Measurements from ENCODE around the gene MAMDC4. TPM values are rescaled to one million over a fixed set of nuclear protein-coding genes. Genes with fewer than 3 reads are reported as not detected.

Gene MAMDC4
- total RNA-seq, 1 experiment from 2014 or later = 2.1 TPM

- DNase-seq (ENCODE audit: low read depth) = peak; percentile 100
Observed at GRCh38 chr9:136849038-136849959, 2.8 kb upstream of the MAMDC4 start, which contains the start of gene PHPT1. PHPT1 (plus strand) TSS chr9:136849409; CDS start chr9:136849431, 22 bp downstream.

- DNase-seq (ENCODE audit: low read depth) = peak; percentile 23
Observed at GRCh38 chr9:136849960-136850865, 1.9 kb upstream of the MAMDC4 start.

- no peak for DNase-seq (ENCODE audit: low read depth)
Observed at GRCh38 chr9:136850866-136851775, 1.0 kb upstream of the MAMDC4 start.

GRCh38 chr9:136852664-136853595, 784 bp downstream of the MAMDC4 start:
- no peak for DNase-seq (ENCODE audit: low read depth)

- no peak for DNase-seq (ENCODE audit: low read depth)
Observed at GRCh38 chr9:136853596-136854112, 1.5 kb downstream of the MAMDC4 start.

GRCh38 chr9:136854113-136854841, 2.1 kb downstream of the MAMDC4 start:
- DNase-seq (ENCODE audit: low read depth) = no peak

GRCh38 chr9:136854842-136855460, 2.8 kb downstream of the MAMDC4 start:
- DNase-seq (ENCODE audit: low read depth) = no peak

GRCh38 chr9:136855461-136856078, 3.4 kb downstream of the MAMDC4 start:
- no peak for DNase-seq (ENCODE audit: low read depth)

- DNase-seq (ENCODE audit: low read depth) = no peak
Observed at GRCh38 chr9:136856079-136856476, 3.9 kb downstream of the MAMDC4 start.

GRCh38 chr9:136856541-136857141, 4.5 kb downstream of the MAMDC4 start:
- DNase-seq (ENCODE audit: low read depth) = no peak

- no peak for DNase-seq (ENCODE audit: low read depth)
Observed at GRCh38 chr9:136857166-136857565, 5.0 kb downstream of the MAMDC4 start.

- peak; percentile 33 for DNase-seq (ENCODE audit: low read depth)
Observed at GRCh38 chr9:136857581-136858412, 5.7 kb downstream of the MAMDC4 start.

GRCh38 chr9:136858452-136858843, 6.3 kb downstream of the MAMDC4 start:
- no peak for DNase-seq (ENCODE audit: low read depth)

GRCh38 chr9:136858844-136859757, 7.0 kb downstream of the MAMDC4 start:
- peak; percentile 75 for DNase-seq (ENCODE audit: low read depth)

- DNase-seq (ENCODE audit: low read depth) = no peak
Observed at GRCh38 chr9:136860529-136860928, 8.4 kb downstream of the MAMDC4 start.
